Measurements from ENCODE around the gene CILP.
A peak's percentile ranks its signal among the peaks of the same experiment; 100 is the strongest.

The CILP gene

DNA sequence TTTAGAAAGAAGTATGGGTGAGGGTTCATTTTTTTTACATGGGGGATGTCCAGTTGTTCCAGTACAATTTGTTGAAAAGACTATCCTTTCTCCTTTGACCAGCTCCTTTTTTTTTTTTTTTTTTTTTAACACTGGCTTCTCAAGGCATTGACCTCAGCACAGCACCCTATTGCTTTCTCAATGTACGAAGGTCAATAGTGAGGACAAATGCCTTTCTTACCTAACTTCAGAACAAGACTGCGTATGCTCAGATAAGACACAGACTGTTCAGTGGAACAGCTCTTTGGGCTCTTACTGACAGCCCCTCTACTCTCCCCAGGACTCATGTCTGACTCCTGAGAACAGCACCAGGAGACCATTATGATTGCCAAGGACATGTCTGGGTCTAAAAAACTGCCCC, 10.4 kb upstream of the CILP start:
- no peak for DNase-seq

DNA sequence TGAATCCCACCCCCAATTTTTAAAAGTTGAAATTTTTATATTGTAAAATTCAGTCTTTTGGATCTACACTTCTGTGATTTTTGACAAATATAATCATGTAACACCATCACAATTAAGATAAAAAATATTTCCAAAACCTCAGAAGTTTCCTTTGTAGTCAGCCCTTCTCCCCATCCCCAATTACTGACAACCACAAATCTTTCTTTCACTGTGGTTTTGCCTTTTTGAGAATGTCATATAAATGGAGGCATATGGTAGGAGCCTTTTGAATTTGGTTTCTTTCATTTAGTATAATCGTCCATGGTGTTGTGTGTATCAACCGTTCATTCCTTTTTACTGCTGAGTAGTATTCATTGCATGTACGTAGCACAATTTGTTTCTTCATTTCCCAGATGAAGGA, 7.9 kb upstream of the CILP start:
- no peak for DNase-seq

DNA sequence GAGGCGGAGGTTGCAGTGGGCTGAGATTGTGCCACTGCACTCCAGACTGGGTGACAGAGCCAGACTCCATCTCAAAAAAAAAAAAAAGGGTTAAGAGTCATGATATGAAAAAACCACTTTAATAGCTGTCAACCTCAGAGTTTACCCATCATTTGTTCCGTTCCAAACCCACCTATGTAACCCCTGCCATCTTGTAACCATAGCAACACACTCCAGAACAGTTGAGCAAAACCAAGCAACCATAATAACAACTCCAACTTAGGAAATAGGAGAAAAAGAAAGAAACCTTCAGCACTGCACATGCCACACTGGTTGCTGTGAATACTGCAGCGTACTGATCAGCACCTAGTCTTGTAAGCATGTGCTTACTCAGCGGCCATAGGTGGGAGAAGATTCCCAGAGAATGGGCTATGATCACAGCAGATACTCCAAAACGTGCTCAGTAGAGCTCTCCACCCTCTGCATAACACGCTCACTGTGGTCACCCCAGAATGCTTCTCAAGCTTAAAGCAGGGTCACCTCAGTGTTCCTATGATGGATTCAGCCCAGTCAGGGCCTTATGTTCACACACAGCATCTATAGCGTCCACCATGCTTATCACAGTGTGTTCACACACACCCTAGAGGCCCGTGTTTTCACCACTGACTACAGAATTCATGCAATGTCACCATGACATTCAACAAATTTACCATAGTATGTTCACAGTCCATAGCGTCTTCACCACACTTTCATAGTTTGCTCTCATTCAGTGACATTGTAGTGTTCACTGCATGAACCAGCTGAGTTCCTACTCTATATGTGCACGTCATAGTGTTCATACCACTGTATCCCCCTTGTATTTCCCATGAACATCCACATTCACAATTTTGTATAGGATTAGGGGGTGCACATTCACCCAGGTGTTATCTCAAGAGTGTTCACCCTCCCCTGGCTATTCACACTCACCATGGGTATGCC, 6.5 kb upstream of the CILP start:
- DNase-seq: no peak

DNA sequence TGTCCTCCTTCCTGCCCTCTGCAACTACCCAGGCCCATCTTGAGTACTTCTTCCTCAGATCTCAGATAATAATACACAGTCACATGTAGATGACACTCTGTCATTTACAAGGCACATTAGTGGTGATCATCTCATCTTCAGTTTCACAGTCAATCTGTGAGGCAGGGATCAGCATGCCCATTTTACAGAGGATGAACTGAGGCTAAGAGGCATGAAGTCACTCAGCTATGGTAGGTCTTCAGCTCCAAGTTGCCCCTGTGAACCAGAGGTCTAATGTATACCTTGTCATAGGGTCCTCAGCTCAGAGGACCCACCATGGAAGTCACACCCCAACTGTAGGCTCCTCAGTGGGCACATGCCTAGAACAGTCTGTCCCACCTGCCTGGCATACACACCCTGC, 4.2 kb upstream of the CILP start:
- no peak for DNase-seq

DNA sequence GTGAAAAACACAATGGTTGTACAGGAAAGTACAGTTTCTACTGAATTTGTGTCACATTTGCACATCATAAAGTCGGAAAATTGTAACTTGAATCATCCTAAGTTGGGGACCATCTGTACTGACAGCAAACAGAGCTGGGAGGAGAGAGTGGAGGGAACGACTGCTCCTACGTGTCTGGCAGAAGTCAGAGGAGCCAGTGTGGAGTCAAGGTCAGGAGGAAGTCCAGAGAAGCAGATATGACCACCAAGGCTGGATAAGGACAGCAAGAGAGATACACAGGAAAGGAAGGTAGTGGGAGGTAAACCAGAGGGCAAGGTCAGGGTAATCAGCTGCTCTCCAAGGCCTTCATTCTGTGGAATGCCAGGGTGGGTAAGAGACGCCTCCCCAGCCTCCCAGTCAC, 2.7 kb upstream of the CILP start:
- no peak for DNase-seq

DNA sequence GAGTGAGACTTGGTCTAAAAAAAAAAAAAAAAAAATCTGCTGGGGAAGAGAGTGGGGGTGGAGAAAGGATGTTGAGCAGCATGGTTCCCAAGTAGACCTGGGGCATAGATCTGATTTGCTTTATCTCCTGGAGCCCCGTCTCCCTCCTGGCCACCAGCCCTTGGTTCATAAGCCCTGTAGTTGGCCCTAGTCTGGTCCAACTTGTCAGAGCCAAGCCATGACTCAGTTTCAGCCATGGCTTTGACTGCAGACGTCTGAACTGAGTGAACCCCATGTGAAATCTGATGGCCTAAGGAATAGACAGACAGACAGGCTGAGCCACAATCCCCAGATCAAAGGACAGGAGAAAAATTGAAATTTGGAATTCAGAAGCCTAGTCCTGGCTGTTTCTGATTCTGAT, 2.0 kb upstream of the CILP start:
- no peak for DNase-seq

DNA sequence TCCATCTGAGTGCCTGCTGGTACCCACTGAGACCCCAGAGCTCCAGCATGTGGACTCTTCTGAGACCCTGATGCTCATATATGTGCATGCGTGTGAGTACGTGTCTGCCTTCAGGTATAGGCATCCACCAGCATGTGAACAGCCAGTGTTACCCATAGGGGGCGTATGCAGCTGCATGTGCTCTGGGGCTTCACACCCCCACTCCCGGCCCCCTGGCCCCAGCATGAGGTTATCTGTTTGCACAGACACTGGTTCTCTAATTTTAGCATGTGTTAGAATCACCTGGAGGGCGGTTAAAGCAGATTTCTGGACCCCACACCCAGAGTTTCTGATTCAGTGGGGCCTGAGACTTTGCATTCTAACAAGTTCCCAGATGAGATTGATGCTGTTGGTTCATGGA, 824 bp upstream of the CILP start:
- DNase-seq: peak; percentile 63

DNA sequence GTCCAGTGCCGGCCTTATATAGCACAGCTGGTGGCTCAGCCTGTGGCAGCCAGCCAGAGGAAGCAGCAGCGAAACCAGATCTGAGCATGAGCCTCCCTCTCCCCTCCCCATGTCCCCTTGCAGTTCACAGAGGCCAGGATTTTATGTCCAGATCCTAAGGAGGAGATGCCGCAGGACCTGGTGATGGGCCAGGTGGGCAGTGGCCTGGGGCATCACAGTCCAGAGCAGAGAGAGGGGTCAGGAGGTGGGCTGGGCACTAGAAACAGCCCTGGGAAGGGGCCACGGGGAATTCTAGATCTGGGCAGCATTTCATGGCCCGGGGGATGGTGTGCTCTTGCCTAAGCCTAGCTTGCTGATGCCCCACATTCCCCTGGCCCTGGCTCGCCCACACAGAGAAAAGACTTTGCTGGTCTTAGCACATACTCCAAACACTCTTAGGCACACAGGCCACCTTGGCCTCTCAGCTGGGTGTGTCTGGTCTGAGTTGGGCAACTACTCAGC, 259 bp upstream of the CILP start:
- DNase-seq: no peak

DNA sequence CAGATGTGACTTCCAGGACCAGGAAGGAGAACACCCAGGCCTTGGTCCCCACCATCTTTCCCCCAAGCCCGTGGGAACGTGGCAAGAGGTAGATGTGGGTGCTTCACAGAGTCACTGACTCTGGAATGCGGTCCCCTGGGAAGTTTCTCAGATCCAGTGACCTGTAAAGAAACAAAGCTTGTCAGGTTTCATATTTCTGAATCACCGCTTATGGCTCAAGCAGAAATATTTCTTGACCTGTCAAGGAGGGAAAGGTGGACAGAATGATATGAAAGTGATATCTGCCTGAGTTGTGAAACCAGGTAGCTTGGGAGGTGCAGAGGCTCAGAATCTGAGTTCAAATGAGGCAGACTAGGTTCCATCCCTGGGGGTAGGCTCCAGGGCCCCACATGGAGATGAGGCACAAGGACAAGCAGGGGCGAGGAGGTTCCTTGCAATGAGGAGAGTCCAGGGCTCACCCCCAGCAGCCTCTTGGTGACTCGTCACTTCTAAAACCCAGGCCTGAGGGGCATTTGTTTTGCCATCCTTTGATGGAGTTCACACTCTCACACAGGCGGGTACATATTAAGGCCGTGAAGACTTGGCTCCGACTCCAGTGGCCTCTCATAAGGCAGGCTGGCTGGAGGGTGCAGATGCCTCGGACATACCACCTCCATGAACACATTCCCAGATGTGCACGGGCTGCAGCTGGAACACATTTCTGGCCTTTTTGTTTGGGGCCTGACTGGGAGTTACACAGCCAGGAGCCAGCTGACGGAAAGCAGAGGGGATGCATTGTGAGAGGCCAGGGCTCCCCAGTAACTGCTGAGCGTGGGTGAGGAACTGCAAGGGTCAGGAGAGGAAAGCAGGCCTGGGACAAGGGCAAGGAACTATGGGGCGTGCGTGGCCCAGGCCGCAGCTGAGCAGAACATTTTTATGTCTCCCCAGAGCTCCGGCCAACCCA, 1.3 kb downstream of the CILP start:
- DNase-seq: no peak

DNA sequence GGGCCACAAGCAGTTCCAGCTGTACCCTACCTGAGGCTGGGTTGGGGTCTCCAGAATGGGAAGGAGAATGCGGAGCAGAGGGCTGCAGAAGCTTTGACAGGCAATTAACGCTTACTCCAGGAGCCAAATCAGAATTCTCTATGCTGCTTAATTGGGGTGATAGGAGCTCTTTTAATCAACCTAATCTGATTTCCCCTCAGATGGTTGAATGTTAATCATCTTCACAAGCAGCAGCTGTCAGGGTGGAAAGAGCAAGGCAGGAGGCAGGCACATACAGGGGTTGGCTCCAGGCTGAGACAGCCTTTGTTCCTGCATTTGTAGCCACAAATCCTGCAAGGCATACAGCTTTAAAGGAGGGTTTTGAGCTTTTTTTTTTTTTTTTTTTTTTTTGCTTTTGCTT, 2.6 kb downstream of the CILP start:
- DNase-seq: no peak

DNA sequence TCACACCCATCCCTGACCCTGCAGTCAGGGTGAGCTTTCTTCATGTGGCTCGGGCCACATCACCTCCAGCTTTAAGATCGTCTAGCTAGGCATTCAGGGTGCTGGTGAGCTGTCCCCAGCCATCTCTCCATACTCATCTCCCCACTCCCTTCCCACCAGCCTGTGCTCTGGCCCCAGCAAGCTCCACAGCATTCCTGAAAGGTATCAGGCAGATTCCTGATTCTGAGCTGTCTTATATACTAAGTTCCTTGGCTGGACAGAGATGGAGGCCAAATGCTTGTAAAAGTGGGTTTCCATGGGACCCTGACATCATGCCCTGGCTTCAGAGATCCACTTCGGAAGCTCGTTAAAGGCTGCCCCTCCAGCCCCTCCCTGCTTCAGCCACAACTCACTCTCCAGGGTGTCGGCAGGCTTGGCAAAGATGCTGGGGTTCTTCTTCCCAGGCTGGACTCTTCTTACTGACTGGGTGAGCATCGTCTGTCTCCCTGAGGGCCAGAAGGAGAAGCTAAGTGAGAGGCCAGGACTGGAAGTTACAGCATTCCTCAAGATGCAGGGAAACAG, 3.9 kb downstream of the CILP start:
- no peak for DNase-seq

DNA sequence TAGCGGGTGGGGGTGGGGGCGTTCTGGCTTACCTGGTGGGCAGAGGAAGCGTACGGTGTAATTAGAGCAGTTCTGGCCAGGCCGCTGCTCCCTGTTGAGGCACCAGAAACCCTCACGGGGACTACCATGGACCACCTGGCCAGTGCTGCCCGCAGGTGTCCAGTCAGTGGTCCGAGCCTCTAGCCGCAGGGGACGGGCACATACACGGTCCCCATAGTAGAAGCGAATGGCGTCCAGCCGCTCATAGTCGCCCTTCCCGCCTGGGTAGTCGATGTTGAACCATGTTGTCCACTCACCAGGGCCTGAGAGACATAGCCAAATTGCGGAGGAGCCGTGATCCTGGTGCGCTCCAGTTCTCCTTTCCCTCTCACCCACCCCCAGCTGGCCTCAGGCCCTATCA, 4.5 kb downstream of the CILP start:
- DNase-seq: no peak

DNA sequence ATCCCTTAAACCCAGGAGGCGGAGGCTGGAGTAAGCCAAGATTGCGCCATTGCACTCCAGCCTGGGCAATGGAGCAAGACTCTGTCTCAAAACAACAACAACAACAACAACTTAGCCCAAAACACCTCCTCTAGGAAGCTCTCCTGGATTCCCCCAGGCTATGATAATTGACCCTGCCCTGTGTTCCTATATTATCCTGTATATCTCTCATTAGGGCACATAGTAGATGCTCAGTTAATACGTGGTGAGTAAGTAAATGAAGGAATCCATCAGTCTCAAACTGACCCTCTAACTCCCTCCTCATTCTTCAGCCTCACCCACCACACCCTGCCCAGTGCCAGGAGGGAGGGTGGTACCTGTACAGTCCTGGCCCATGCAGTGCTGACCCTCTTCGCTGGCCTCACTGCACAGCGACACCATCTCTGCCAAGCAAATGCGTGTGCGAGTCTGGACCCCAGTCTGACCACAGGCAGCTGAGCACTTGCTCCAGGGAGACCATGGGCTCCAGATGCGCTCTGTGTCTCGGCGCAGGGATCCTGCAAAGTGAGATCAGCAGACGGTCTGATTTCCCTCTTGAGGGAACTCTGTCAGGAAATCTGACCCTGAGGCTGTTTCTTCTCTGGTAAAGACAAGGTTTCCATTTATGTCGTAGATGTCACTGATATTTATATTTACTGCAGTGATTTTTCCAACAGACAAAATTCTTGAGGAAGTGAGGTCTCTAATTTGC, 6.2 kb downstream of the CILP start:
- no peak for DNase-seq

DNA sequence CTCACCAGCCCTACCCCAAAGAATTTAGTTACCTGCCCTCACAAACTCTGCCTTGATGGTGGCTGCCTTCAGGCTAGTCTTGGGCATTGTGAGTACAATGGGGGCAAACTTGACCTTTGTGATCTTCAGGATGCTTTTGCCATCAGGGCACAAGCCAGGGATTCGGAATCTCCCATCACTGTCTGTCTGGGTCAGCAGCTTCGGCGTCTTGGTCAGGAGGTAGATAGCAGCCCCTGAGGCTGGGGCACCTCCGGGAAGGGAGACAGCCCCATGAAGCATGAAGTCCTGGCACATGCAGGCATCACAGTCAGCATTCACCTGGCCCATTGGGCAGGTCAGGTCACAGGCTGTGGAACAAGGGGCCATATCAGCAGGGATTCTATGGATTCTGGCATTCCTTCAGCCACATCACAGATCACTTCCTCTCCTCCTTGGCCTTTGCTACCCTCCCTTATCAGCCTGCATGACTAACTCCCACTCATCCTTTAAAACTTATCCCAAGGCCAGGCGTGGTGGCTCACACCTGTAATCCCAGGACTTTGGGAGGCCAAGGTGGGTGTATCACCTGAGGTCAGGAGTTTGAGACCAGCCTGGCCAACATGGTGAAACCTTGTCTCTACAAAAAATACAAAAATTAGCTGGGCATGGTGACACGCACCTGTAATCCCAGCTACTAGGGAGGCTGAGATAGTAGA, 6.9 kb downstream of the CILP start:
- no peak for DNase-seq

DNA sequence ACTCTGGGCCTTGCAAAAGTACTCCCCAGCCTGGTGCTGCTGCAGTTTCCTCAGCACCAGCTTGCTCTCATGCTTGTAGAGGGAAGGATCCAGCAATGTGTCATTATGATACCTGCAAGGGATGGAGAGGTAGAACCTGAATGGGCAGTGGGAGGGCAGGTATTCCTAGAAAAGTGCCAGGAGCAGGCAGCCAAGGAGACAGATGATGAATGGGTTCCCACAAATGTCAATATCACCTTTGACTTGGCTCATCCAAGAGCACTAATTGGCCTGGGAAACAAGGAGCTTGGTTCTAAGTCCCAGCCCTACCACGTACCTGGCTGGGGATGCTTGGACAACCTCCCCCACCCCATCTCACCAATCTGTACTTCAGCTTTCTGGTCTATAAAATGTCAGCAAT, 9.4 kb downstream of the CILP start:
- no peak for DNase-seq

DNA sequence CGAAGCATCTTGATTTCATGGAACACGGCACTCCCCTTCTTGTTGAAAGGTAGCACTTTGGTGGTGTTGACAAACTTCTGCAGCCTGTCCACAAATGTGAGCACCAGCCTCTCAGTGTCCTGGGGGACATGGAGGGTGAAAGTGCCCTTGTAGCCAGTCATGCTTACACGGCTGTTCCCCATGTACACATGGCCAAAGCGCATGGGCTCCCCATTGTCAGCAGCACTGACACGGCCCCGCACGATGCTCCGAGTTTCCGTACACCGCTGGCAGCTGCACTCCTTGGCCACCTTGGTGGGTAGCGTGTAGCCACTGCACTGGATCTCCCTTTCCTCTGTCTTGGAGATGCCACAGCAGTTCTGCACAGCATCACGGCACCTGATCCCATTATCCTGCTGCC, 12.7 kb downstream of the CILP start:
- DNase-seq: no peak

DNA sequence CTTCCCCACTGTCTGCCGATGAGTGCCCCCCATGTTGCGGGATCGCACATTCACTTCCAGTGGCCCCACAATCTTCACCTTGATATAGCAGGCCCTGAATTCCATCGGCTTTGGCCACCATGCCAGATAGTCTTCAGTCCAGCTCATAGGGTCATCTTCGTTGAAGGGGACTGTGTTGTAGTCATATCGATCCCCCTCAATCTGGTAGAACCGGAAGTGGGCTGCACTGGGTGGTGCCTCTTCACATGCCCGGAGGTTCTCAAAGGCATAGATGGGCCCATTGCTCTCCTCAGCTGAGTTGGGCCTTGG, 14.0 kb downstream of the CILP start:
- no peak for DNase-seq

DNA sequence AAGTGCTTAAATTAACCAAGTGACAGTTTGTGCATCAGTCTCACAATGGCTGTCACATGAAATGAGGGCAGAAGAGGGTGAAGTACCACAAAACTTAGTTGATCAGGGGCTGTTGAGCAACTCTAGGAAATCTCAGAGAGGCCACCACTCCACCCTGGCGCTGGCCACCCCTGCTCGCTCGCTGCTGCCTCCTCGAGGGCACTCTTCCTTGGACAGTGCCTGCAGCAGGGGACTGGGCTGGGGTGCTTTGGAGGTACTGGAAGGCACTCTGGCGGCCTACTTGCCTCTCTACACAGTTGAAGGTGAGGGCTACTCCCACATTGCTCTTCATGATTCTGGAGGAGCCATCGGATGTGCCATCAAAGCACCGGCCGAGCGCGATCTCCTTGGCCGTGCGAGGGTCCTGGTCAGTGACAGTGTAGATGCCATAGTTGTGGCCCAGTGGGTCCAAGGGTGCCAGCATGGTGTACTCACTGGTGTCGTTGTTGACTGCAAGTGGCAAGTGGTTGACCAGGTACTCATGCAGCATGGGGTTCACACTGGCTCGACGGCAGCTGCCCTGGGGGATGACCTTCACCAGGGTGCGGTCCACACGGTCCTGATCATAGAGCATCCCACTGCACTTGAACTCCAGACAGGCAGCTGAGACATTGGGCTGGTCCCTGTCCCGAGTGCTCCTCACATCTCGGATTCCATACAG, 14.5 kb downstream of the CILP start:
- no peak for DNase-seq

DNA sequence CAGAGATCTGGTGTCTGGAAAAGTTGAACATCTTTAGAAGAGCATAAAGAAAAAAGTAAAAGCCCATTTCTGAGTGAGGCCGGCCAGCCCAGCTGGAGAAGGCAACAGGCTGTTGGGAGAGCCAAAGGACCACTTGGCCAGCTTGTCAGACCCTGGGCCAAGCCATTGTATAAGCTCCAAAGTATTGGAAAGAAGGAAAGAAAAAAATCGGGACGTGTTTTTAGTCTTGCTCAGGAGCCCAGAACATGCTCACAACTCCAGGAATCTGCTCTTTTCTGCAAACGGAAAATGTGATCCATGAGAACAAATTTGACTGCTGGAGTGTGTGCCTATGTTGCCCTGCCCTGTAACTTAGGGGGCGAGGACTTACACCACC, 15.7 kb downstream of the CILP start:
- DNase-seq: no peak

DNA sequence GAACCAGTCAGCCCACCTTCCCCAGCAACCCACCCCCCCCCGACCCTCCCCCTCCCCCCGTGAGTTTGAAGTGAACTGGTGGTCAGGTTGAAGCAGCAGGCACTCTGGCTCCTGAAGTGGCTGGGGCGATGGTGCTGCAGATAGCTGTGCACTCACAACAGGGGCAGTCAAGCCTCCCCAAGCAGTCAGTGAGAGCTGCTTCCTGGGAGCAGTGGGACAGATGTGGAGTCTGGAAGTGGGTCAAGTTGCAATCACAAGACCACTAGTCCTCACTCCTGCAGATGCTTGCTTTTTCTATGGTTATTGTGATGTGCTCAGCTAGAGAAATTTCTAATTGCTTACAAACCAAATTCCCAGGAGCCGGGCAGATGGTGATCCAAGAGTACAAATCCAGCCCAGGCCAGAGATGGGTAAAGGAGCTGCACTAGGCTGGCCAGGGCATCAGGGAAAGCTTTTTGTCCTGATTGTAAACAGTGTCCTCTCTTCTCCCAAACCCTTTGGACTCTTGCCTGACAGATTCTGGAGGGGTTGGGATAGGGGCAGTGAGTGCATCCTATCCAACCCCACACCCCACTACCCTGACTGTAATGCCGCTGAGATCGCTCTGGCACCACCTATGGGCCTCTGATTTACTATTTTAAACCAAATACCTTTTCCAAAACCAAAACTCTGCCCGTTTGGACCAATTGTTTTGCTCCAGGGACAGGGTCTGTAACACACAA, 16.3 kb downstream of the CILP start:
- DNase-seq: no peak

DNA sequence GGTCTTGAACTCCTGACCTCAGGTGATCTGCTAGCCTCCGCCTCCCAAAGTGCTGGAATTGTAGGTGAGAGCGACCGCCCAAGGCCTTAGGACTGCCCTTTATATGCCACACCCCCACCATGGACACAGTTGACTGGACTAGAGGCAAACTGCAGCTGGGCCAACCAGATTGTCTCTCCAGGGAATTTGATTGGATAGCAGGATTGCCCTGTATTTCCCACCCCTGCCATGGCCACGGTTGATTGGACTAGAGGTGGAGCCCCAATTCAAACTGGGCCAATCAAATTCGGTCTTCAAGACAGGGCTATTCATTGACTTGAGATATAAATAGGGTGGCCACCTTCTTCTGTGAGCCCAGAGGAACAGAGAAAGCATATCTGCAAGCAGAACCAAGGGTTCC, 19.3 kb downstream of the CILP start:
- DNase-seq: no peak
